HPDE6-E6E7 (cell line): Measurements from ENCODE around the gene ATRAID.

Experiments used
- DNase-seq: peaks from one replicate; pipeline ENCODE4 v3.0.0; 2011; ENCODE audit warnings: missing footprints; ENCODE audit errors: extremely low spot score

ATRAID gene

GRCh38 chr2:27250652-27251379 lies 39.0 kb downstream of the ATRAID start:
- DNase-seq, result no peak

GRCh38 chr2:27251766-27252165 lies 39.9 kb downstream of the ATRAID start:
- DNase-seq, result no peak

GRCh38 chr2:27255187-27255586 lies 43.3 kb downstream of the ATRAID start:
- DNase-seq, result no peak

GRCh38 chr2:27255660-27256059 lies 43.8 kb downstream of the ATRAID start:
- no peak for DNase-seq

GRCh38 chr2:27256855-27257454 lies 45.1 kb downstream of the ATRAID start:
- DNase-seq, result no peak

GRCh38 chr2:27258051-27258450 lies 46.2 kb downstream of the ATRAID start:
- no peak for DNase-seq

GRCh38 chr2:27261241-27261925 lies 49.5 kb downstream of the ATRAID start:
- no peak for DNase-seq

GRCh38 chr2:27261926-27262298 lies 50.1 kb downstream of the ATRAID start:
- no peak for DNase-seq

- peak; percentile 46 for DNase-seq
These were observed 50.8 kb downstream of the ATRAID start, which contains the start of gene SLC30A3 for GRCh38 chr2:27262379-27263286. Gene SLC30A3, minus strand, starts transcription at chr2:27263047. Its CDS starts 141 bp downstream, at chr2:27262906.

- no peak for DNase-seq
These were observed 51.7 kb downstream of the ATRAID start for GRCh38 chr2:27263287-27264252.

GRCh38 chr2:27264253-27264752 lies 52.5 kb downstream of the ATRAID start:
- no peak for DNase-seq

- DNase-seq, result peak; percentile 58
These were observed 53.1 kb downstream of the ATRAID start for GRCh38 chr2:27264753-27265535.

GRCh38 chr2:27265536-27265870 lies 53.7 kb downstream of the ATRAID start:
- no peak for DNase-seq
